ENCODE results near the gene BSCL2. TPM values are rescaled to one million over a fixed set of nuclear protein-coding genes. Genes with fewer than 3 reads are reported as not detected.

Gene BSCL2
- total and polyA plus RNA-seq, 2 of the 13 experiments (the other 11 are each of a cell fraction or from before 2014, with no cell fraction given), result 19.5 to 21.1 TPM

- TF ChIP-seq ETV6 (CRISPR knock-in tag; conservative IDR thresholded peaks at IDR 0.05) (peak; percentile 90; the same call in 1 of the 2 replicates), MIER3 (CRISPR knock-in tag; IDR thresholded peaks at IDR 0.05; ENCODE audit: borderline replicate concordance) (peak; percentile 51; the same call in 1 of the 2 replicates), ZNF775 (CRISPR knock-in tag; IDR thresholded peaks at IDR 0.05; ENCODE audit: borderline replicate concordance) (no peak), NR2F1 (CRISPR knock-in tag; IDR thresholded peaks at IDR 0.05) (peak in 1 of 2 experiments; percentile 33; a peak in 1 of 4 replicates), ZNF639 (CRISPR knock-in tag; conservative IDR thresholded peaks at IDR 0.05) (no peak), ZFP90 (CRISPR knock-in tag; IDR thresholded peaks at IDR 0.05; ENCODE audit: borderline replicate concordance) (peak; percentile 45; the same call in 1 of the 2 replicates), ZNF143 (CRISPR knock-in tag; IDR thresholded peaks at IDR 0.05) (peak; percentile 12; the same call in 1 of the 2 replicates), ZNF549 (CRISPR knock-in tag; IDR thresholded peaks at IDR 0.05) (no peak), SALL2 (CRISPR knock-in tag; IDR thresholded peaks at IDR 0.05) (0 out of 2 replicates have a peak, but pooled peaks have one; percentile 32), ZBTB38 (CRISPR knock-in tag; IDR thresholded peaks at IDR 0.05) (peak; percentile 42; the same call in 1 of the 2 replicates), ZNF12 (CRISPR knock-in tag; IDR thresholded peaks at IDR 0.05) (no peak), ZNF878 (CRISPR knock-in tag; IDR thresholded peaks at IDR 0.05) (peak; percentile 72; the same call in 1 of the 2 replicates), ZNF589 (CRISPR knock-in tag; conservative IDR thresholded peaks at IDR 0.05) (no peak), ZC3H4 (CRISPR knock-in tag; IDR thresholded peaks at IDR 0.05; ENCODE audit: borderline replicate concordance) (0 out of 2 replicates have a peak, but pooled peaks have one; percentile 54), RFX3 (CRISPR knock-in tag; IDR thresholded peaks at IDR 0.05) (no peak), ZNF569 (CRISPR knock-in tag; IDR thresholded peaks at IDR 0.05; ENCODE audit: borderline replicate concordance) (no peak), IRF9 (CRISPR knock-in tag; IDR thresholded peaks at IDR 0.05; ENCODE audit: borderline replicate concordance) (no peak)
- TF ChIP-seq, protein P1, sequence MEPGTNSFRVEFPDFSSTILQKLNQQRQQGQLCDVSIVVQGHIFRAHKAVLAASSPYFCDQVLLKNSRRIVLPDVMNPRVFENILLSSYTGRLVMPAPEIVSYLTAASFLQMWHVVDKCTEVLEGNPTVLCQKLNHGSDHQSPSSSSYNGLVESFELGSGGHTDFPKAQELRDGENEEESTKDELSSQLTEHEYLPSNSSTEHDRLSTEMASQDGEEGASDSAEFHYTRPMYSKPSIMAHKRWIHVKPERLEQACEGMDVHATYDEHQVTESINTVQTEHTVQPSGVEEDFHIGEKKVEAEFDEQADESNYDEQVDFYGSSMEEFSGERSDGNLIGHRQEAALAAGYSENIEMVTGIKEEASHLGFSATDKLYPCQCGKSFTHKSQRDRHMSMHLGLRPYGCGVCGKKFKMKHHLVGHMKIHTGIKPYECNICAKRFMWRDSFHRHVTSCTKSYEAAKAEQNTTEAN (CRISPR knock-in tag; conservative IDR thresholded peaks at IDR 0.05), result no peak
- TF ChIP-seq, protein P2, sequence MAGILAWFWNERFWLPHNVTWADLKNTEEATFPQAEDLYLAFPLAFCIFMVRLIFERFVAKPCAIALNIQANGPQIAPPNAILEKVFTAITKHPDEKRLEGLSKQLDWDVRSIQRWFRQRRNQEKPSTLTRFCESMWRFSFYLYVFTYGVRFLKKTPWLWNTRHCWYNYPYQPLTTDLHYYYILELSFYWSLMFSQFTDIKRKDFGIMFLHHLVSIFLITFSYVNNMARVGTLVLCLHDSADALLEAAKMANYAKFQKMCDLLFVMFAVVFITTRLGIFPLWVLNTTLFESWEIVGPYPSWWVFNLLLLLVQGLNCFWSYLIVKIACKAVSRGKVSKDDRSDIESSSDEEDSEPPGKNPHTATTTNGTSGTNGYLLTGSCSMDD (CRISPR knock-in tag; IDR thresholded peaks at IDR 0.05), result no peak
- TF ChIP-seq, protein P3, sequence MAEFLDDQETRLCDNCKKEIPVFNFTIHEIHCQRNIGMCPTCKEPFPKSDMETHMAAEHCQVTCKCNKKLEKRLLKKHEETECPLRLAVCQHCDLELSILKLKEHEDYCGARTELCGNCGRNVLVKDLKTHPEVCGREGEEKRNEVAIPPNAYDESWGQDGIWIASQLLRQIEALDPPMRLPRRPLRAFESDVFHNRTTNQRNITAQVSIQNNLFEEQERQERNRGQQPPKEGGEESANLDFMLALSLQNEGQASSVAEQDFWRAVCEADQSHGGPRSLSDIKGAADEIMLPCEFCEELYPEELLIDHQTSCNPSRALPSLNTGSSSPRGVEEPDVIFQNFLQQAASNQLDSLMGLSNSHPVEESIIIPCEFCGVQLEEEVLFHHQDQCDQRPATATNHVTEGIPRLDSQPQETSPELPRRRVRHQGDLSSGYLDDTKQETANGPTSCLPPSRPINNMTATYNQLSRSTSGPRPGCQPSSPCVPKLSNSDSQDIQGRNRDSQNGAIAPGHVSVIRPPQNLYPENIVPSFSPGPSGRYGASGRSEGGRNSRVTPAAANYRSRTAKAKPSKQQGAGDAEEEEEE (CRISPR knock-in tag; IDR thresholded peaks at IDR 0.05; ENCODE audit: borderline replicate concordance), result no peak
Observed at GRCh38 chr11:62678770-62679696, 28.2 kb downstream of the BSCL2 start, which contains the start of gene UBXN1 (continued).

Measured in HepG2 (cell line).